GM12878 (cell line): ENCODE data around the gene PDRG1.

Source experiments
- EP300 ChIP-seq, 2 experiments: fragments of 150-350 bp in 1 of 2; IDR thresholded peaks; 2 replicates each; pipeline ENCODE4 v1.6.1; 2011 to 2012; ENCODE audit warnings: low read depth in 2 of 2, low read length in 2 of 2, borderline replicate concordance in 1 of 2, improper control_type of control experiment in 1 of 2, inconsistent platforms in 1 of 2; ENCODE audit not compliant: control insufficient read depth in 1 of 2
- GABPA ChIP-seq: IDR thresholded peaks from 2 replicates; pipeline ENCODE4 v1.6.1; 2014; ENCODE audit warnings: antibody characterized with exemption, low read depth, mild to moderate bottlenecking, inconsistent platforms
- HDAC6 ChIP-seq: fragments of 200-600 bp; sonication (generic); IDR thresholded peaks from one replicate; pipeline ENCODE4 v1.8.0; 2017; ENCODE audit warnings: antibody characterized with exemption; ENCODE audit not compliant: unreplicated experiment
- PKNOX1 ChIP-seq: fragments of 450-650 bp; IDR thresholded peaks from 2 replicates; pipeline ENCODE4 v1.6.1; 2016; ENCODE audit warnings: mild to moderate bottlenecking
- POLR2AphosphoS5 ChIP-seq: IDR thresholded peaks from 2 replicates; pipeline ENCODE4 v1.6.1; 2011; ENCODE audit warnings: mild to moderate bottlenecking, low read length, inconsistent platforms
- RCOR1 ChIP-seq: conservative IDR thresholded peaks from 2 replicates; pipeline ENCODE4 v1.6.1; 2012; ENCODE audit warnings: low read depth, low read length, improper control_type of control experiment
- SIN3A ChIP-seq: IDR thresholded peaks from 2 replicates; pipeline ENCODE4 v1.6.1; 2012; ENCODE audit warnings: low read depth, low read length, improper control_type of control experiment
- SMC3 ChIP-seq: IDR thresholded peaks from 2 replicates; pipeline ENCODE4 v1.6.1; 2011; ENCODE audit warnings: low read length, improper control_type of control experiment, borderline replicate concordance
- TCF12 ChIP-seq: IDR thresholded peaks from 2 replicates; pipeline ENCODE4 v1.6.1; 2011; ENCODE audit warnings: low read depth, mild to moderate bottlenecking, low read length
- TCF3 ChIP-seq: IDR thresholded peaks from 2 replicates; pipeline ENCODE4 v1.6.1; 2012; ENCODE audit warnings: low read depth, mild to moderate bottlenecking, low read length, borderline replicate concordance; ENCODE audit not compliant: insufficient read depth
- ZBTB33 ChIP-seq: fragments of 450-650 bp; IDR thresholded peaks from 2 replicates; pipeline ENCODE4 v1.6.1; 2017; ENCODE audit warnings: mild to moderate bottlenecking
- TF ChIP-seq, protein P1 (sequence below), 3 experiments: IDR thresholded peaks in 2 of 3; conservative IDR thresholded peaks in 1 of 3; 2 replicates each; pipeline ENCODE4 v1.5.1; 2011; ENCODE audit warnings: low read depth in 3 of 3, low read length in 3 of 3, mild to moderate bottlenecking in 3 of 3, control low read depth in 2 of 3, moderate library complexity in 2 of 3, inconsistent platforms in 1 of 3, mixed read lengths in 1 of 3; ENCODE audit not compliant: control insufficient read depth in 2 of 3, insufficient read depth in 1 of 3; ENCODE audit errors: extremely low read depth in 1 of 3

DNA sequence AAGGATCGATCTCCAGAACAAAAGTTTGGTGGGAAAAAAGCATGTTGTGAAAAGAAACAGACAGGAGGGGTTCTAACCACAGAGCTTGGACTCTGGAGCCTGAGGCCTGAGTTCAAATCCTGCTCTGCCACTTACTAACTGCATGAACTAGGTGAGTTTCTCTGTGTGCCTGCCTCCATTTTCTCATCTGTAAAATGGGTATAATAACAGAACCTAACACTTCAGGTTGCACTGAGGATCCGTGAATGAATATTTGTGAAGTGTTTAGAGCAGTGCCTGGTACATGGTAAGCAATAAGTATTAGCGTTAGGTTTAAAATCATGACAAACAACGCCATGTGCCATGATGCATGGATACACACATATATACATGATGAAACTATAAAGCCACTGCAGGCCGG is 44.8 kb downstream of the PDRG1 start:
- TF ChIP-seq PKNOX1 (no peak), POLR2AphosphoS5 (no peak), GABPA (no peak), TCF3 (no peak), HDAC6 (no peak), RCOR1 (no peak), EP300 (IDR thresholded peaks at IDR 0.05; ENCODE audit: borderline replicate concordance in 1 of 2, control insufficient read depth in 1 of 2, low read depth in 2 of 2, low read length in 2 of 2) (no peak), SMC3 (no peak), SIN3A (no peak), ZBTB33 (no peak), TCF12 (no peak)
- TF ChIP-seq, protein P1, sequence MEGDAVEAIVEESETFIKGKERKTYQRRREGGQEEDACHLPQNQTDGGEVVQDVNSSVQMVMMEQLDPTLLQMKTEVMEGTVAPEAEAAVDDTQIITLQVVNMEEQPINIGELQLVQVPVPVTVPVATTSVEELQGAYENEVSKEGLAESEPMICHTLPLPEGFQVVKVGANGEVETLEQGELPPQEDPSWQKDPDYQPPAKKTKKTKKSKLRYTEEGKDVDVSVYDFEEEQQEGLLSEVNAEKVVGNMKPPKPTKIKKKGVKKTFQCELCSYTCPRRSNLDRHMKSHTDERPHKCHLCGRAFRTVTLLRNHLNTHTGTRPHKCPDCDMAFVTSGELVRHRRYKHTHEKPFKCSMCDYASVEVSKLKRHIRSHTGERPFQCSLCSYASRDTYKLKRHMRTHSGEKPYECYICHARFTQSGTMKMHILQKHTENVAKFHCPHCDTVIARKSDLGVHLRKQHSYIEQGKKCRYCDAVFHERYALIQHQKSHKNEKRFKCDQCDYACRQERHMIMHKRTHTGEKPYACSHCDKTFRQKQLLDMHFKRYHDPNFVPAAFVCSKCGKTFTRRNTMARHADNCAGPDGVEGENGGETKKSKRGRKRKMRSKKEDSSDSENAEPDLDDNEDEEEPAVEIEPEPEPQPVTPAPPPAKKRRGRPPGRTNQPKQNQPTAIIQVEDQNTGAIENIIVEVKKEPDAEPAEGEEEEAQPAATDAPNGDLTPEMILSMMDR (IDR thresholded peaks at IDR 0.05 in 2 of 3, conservative IDR thresholded peaks at IDR 0.05 in 1 of 3; ENCODE audit: control insufficient read depth in 2 of 3, extremely low read depth in 1 of 3, insufficient read depth in 1 of 3, low read depth in 3 of 3, low read length in 3 of 3) = no peak
